H4 (cell line): ENCODE measurements around the gene SHROOM2. TPM values are rescaled to one million over a fixed set of nuclear protein-coding genes. Genes with fewer than 3 reads are reported as not detected.

ENCODE experiments used
- DNase-seq: peaks from one replicate; pipeline ENCODE4 v3.0.0-alpha.2; 2015; ENCODE audit warnings: low spot score
- total RNA-seq: library from RNA; depleted of rRNA; stranded (reverse); fragments of >200 nt; shearing (Covaris generic); gene quantifications from 2 replicates; pipeline ENCODE4 v1.2.3, GENCODE V29; 2014

The SHROOM2 gene
- total RNA-seq, 1 experiment from 2014 or later: 3.6 TPM

GRCh38 chrX:9862953-9863352 is 76.7 kb downstream of the SHROOM2 start:
- no peak for DNase-seq

DNA sequence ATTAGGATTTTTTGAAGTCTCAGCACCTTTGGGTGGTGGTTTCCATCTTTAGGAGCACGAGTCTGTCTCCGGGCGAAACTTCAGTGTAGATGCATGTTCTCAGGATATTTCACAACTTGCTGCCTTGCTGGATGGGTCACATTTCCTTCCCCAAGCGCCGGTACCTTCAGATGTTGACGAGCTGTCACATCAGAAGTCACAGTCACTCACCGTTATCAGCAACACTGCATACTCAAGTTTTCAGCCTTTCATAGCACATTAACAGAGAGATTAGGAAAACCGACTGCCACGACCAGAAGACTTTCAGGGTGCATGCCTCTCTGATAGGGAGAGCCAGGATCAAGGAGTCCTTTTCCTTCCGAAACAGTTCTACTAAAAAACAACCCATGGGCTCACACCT is 77.8 kb downstream of the SHROOM2 start:
- no peak for DNase-seq

- no peak for DNase-seq
These were observed 79.7 kb downstream of the SHROOM2 start for GRCh38 chrX:9865804-9866472.

GRCh38 chrX:9866633-9867032 is 80.4 kb downstream of the SHROOM2 start:
- DNase-seq: no peak

DNA sequence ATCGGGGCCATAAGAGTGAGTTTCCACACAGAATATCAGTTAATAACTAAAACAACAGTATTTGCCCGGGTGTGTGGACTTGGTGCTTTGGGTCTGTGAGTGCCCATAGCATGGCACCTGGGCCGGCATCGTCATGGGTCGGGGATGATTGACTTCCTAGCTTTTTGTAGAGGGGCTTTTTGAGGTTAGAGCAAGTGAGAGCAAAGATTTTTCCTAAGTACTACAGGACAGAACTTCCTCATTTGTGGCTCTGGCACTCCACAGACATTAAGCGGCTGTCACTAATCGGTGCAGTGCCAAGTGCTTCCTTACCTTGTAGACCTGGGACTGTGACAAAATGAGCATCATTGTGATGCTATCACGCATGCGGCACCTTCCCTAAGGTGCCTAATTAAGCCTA is 81.0 kb downstream of the SHROOM2 start:
- no peak for DNase-seq

- no peak for DNase-seq
These were observed 81.5 kb downstream of the SHROOM2 start for GRCh38 chrX:9867753-9868152.

DNA sequence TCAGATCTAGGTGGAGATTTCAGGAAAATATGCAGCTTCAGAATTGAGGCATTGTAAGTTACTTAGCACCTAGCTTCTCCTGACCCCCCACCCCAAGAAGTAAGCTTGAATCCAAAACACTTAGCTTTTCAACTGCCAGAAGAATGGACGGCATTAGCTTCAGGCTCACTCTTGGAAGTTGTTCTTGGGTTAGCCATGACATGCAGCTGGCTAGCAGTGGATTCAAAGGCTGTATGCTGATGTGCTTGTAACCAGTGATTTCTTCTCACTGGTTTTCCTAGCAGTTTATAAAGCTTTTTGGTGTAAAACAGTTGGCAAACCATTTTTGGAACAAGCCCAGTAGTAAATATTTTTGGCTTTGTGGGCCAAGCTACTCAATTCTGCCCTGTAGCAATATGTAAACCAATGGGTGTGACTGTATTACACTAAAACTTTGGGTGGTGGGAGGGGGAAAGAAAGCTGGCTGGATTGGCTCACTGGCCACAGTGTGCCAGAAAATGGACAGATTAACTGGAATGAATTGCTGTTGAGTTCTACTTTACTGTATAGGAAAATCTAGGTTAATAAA is 85.6 kb downstream of the SHROOM2 start:
- peak; percentile 35 for DNase-seq

DNA sequence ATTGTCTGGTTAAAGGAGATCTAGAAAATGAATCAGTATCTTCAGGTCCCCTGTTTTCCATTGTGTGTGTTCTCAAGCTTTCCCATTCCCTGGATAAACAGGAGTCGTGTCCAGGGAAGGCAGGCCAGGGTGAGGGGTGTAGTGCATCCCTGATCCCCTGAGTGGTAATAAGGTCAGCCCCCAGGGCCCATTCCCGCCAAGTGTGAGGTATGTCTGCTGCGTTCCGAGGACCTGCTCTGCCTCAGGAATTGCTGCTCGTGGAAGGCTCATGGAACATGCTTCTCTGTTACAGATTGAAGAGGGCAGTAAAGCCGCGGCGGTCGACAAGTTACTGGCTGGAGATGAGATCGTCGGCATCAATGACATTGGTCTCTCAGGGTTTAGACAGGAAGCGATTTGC is 87.1 kb downstream of the SHROOM2 start:
- no peak for DNase-seq

GRCh38 chrX:9873952-9874351 is 87.7 kb downstream of the SHROOM2 start:
- peak; percentile 64 for DNase-seq

DNA sequence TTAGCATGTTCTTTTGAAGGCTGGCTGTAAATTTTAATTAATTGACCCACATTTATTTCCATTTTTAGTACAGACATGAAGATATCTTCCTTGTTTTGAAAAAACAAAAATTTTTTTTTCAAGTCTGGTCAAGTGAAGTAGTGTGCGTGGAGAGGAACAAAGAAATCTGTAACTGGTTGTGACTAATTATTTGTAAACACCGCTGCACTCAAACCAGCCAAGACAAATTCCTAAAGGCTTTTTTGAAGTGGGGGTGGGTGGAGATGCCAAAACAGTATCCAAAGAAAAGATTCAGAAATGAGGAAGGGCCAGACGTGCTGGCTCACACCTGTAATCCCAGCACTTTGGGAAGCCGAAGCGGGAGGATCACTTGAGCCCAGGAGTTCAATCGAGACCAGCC is 88.3 kb downstream of the SHROOM2 start:
- DNase-seq: no peak

DNA sequence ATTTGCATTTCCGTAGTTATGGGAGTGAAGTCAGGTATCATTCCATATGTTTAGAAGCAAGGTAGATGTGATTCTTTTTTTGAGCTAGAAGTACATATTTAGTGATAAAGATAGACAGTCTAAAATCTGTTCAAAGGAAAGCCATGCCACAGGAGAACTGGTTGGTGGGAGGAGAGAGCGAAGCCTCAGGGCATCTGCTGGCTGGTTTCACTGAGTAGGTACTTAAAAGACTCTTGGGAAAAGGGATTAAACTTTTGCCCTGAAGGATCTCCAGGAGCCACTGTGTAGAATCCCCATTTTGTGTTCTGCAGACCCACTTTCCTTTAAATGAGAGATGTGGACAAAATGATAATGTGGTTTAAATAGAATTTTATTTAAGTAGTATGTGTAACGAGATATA is 89.6 kb downstream of the SHROOM2 start:
- DNase-seq: no peak

GRCh38 chrX:9876201-9876600 is 90.0 kb downstream of the SHROOM2 start:
- DNase-seq: no peak

GRCh38 chrX:9878146-9878820 is 92.1 kb downstream of the SHROOM2 start:
- DNase-seq: no peak

GRCh38 chrX:9880237-9880636 is 94.0 kb downstream of the SHROOM2 start:
- no peak for DNase-seq

DNA sequence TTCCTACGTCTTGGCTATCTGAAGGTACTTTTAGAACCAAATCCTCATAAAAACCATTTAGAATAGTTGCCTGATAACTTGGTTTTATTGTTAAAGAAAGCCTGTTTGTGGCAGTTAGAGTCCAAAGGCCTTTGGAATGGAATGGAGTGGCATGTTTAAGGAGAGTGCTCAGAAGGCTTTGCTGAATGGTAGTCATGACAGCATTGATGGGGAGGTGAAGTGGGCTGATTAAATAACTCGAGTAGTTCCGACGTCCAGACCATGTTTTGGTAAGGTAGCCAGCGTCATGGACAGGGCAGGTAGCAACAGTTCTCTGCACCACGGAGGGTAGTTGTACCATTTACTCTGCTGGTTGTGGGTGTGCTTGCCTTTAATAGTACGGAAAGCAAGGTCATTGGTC is 94.6 kb downstream of the SHROOM2 start:
- DNase-seq: no peak

DNA sequence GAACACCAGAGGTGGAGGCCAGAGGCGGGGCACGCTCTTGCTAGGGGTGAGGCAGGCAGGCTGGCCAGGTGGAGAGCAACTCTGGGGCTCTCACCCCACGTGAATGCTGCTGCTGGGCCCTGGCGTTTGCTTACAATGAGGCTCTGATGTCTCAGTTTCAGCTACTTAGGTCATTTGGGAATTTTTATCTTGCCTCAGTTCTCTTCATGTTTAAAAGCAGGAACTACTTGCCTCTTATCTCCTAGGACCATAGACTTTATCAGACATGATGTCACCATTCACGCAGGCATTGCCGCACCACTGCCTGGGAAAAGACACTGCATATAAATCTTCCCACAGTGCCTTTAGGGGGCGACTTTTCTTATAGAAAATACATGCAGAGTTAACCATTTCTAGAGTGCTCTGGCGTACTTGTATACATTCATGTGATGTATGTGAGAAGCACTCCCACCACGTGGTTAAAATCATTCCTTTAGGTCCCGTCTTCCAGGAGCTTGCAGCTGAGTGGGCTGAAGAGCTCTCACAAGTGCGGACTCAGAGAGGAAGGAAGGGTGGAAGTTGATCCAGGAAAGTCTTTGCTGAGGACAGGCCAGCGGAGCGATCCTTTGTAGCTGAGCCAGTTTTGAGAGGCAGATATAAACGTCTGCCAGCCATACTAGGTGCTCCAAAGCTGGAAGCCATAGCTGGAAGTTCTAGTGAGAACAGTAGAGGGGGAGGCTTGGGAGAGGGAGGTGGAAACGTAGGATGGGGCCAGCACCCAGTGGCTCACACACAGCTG is 96.6 kb downstream of the SHROOM2 start:
- no peak for DNase-seq

- DNase-seq: no peak
These were observed 98.0 kb downstream of the SHROOM2 start for GRCh38 chrX:9884031-9884779.

GRCh38 chrX:9885150-9885549 is 98.9 kb downstream of the SHROOM2 start:
- DNase-seq: peak; percentile 37

DNA sequence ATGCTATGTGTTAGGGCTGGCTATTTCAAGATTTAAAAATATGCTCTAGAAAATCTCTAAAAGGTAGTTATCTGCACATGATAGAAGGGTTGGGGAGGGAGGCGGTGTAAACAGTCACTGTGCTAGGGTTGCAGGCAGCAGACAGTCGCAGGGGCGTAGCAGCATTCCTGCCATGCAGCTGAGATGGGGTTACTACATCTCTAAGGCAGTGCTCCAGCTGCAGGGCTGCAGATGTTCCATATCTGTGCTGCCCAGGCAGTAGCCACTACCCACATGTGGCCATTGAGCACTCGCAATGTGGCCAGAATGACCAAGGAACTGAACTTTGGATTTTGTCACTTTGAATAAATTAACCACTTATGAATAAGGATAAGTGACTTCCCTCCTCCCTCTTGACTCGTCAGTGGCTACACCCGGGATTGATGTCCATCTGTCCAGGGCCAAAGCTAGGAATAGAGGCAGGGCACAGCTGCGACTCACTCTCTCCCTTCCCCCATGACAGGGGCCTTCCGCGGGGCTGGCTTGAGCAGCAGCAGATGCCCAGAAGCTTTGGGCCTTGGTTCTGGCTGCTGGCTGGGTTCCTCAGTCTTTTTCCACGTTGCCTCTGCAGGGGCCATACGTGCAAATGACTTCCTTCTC is 101.5 kb downstream of the SHROOM2 start:
- no peak for DNase-seq

DNA sequence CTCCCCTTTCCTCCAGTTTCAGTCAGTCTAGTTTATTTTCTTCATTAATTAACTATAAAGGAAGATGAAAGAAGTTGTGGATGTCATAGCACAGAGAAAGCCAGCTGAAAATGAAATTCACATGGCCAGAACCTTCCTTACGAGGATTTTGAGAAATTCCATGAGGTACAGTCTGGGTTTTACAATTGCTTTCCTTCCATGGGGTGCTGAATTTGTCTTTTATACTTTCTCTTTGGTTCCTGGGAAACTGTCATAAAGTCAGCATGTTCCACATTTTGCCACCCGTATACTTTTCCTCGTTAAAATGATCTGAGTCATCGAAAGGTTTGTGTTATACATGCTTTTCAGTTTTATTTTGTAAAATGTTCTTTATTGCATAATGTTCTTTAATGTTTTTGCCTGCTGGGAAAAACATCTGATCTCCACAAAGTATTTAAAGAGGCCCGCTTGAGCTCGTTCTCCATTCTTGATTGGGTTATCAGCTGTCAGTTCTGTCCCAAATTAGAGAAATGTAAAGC is 102.8 kb downstream of the SHROOM2 start:
- no peak for DNase-seq

GRCh38 chrX:9890681-9891091 is 104.5 kb downstream of the SHROOM2 start:
- no peak for DNase-seq
